ENCODE results near the gene MTFR1L. TPM values are rescaled to one million over a fixed set of nuclear protein-coding genes. Genes with fewer than 3 reads are reported as not detected.

MTFR1L gene
- total RNA-seq, 1 donor from 2014 or later: 44.6 TPM

DNA sequence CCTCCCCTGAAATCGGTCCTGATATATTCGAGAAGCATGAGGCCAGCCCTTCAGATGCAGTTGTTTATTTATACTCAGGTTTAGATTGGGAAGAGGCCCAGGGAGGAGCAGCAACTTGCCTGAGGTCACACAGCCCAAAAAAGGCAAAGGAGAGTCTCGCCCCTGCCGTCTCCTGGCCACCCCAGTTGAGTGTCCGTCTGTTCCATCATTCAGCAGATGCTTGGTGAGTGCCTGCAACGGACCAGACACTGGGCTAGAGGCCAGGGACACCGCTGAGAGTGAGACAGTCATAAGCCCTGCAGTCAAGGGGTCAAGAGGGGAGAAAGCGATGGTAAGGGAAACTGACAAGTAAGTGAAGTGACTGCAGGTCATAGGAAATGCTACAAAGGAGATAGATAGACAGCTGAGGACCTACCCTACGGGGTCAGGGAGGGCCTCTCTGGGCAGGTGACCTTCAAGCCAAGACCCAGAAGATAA, 35.1 kb upstream of the MTFR1L start:
- Mint-ChIP-seq H3K9me3 (ENCODE audit: unreplicated experiment) (no peaks in the 10 kb centered on the region), H3K4me1 (ENCODE audit: low read depth, unreplicated experiment) (peaks cover 15% of the 10 kb centered on the region), H3K4me3 (ENCODE audit: unreplicated experiment) (no peak overlapping the region), H3K36me3 (ENCODE audit: low read depth, unreplicated experiment) (no peaks in the 10 kb centered on the region), H3K27ac (ENCODE audit: unreplicated experiment) (no peak overlapping the region), H3K27me3 (ENCODE audit: low read depth, unreplicated experiment) (peaks cover 20% of the 10 kb centered on the region)
- H3K27ac ChIP-seq (ENCODE audit: low read depth, low read length): no peak overlapping the region
- no peaks in the 10 kb centered on the region for H3K79me2 ChIP-seq (ENCODE audit: insufficient read depth, low read length)
- H3K9ac ChIP-seq (ENCODE audit: low read length): no peak overlapping the region
- H3K9me3 ChIP-seq (ENCODE audit: insufficient read depth, low read depth, low read length): no peaks in the 10 kb centered on the region
- H3K4me2 ChIP-seq (ENCODE audit: low read length): no peak overlapping the region
- H3K4me1 ChIP-seq (ENCODE audit: insufficient read depth, low read length): peaks cover 14% of the 10 kb centered on the region
- H2AFZ ChIP-seq (ENCODE audit: low read depth, low read length): no peak overlapping the region
- FAIRE-seq (no peak), DNase-seq (ENCODE audit: low read depth) (no peak)
- TF ChIP-seq, protein P1, sequence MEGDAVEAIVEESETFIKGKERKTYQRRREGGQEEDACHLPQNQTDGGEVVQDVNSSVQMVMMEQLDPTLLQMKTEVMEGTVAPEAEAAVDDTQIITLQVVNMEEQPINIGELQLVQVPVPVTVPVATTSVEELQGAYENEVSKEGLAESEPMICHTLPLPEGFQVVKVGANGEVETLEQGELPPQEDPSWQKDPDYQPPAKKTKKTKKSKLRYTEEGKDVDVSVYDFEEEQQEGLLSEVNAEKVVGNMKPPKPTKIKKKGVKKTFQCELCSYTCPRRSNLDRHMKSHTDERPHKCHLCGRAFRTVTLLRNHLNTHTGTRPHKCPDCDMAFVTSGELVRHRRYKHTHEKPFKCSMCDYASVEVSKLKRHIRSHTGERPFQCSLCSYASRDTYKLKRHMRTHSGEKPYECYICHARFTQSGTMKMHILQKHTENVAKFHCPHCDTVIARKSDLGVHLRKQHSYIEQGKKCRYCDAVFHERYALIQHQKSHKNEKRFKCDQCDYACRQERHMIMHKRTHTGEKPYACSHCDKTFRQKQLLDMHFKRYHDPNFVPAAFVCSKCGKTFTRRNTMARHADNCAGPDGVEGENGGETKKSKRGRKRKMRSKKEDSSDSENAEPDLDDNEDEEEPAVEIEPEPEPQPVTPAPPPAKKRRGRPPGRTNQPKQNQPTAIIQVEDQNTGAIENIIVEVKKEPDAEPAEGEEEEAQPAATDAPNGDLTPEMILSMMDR (IDR thresholded peaks at IDR 0.05; ENCODE audit: insufficient read depth, low read depth, low read length): no peak
- no peak for TF ChIP-seq EZH2 (IDR thresholded peaks at IDR 0.05; ENCODE audit: insufficient read depth, low read length)
- no peaks in the 10 kb centered on the region for H4K20me1 ChIP-seq (ENCODE audit: insufficient read depth, low read length)
- H3K36me3 ChIP-seq (ENCODE audit: insufficient read depth, low read length): no peaks in the 10 kb centered on the region
- H3K4me3 ChIP-seq (ENCODE audit: insufficient read depth, low read depth, low read length): no peak overlapping the region
- H3K27me3 ChIP-seq (ENCODE audit: insufficient read depth, low read length): no peaks in the 10 kb centered on the region

DNA sequence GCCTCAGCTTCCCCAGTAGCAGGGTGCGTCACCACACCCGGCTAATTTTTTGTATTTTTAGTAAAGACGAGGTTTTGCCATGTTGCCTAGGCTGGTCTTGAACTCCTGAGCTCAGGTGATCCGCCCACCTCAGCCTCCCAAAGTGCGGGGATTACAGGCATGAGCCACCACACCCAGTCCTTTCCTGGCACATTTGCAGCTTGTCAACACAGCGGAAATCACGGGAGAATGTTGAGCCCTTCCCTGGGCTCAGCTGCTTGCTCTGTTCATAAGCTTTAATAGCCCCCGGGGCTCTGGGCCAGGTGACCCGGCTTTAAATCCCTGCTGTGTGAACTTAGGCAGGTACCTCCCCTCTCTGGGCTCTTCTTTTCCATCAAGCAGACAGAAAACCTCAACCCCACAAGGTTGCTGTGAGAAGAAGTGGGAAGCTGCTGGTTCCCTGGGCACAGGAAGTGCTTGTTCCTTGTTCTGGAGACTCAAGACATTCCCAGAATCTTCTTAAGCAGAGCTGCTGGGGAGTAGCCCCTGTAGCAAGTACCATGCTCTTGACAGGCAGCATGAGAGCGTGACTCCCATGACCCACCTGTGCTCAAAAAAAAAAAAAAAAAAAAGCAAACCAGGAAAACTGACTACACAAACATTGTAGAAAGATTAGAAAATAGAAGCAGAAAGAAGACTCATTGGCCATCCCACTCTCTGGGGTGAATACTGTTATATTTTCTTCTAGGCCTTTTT, 34.3 kb upstream of the MTFR1L start:
- Mint-ChIP-seq H3K27me3 (ENCODE audit: low read depth, unreplicated experiment) (peaks cover 20% of the 10 kb centered on the region), H3K27ac (ENCODE audit: unreplicated experiment) (no peak overlapping the region), H3K9me3 (ENCODE audit: unreplicated experiment) (no peaks in the 10 kb centered on the region), H3K4me3 (ENCODE audit: unreplicated experiment) (no peak overlapping the region), H3K36me3 (ENCODE audit: low read depth, unreplicated experiment) (no peaks in the 10 kb centered on the region), H3K4me1 (ENCODE audit: low read depth, unreplicated experiment) (peaks cover 12% of the 10 kb centered on the region)
- Histone ChIP-seq H3K27ac (ENCODE audit: low read depth, low read length) (no peak overlapping the region), H3K79me2 (ENCODE audit: insufficient read depth, low read length) (no peaks in the 10 kb centered on the region), H4K20me1 (ENCODE audit: insufficient read depth, low read length) (no peaks in the 10 kb centered on the region), H3K9ac (ENCODE audit: low read length) (no peak overlapping the region), H3K4me2 (ENCODE audit: low read length) (no peak overlapping the region), H3K4me1 (ENCODE audit: insufficient read depth, low read length) (peaks cover 14% of the 10 kb centered on the region), H3K36me3 (ENCODE audit: insufficient read depth, low read length) (no peaks in the 10 kb centered on the region), H3K4me3 (ENCODE audit: insufficient read depth, low read depth, low read length) (no peak overlapping the region), H3K27me3 (ENCODE audit: insufficient read depth, low read length) (no peaks in the 10 kb centered on the region), H2AFZ (ENCODE audit: low read depth, low read length) (no peak overlapping the region), H3K9me3 (ENCODE audit: insufficient read depth, low read depth, low read length) (no peaks in the 10 kb centered on the region)
- DNase-seq (ENCODE audit: low read depth) (no peak), FAIRE-seq (no peak)
- no peak for TF ChIP-seq EZH2 (IDR thresholded peaks at IDR 0.05; ENCODE audit: insufficient read depth, low read length)
- TF ChIP-seq, protein P1 (IDR thresholded peaks at IDR 0.05; ENCODE audit: insufficient read depth, low read depth, low read length): no peak
